HG03439 (cell line): ENCODE data around the gene HES1.
"Not testable (repeated sequence)": the region's sequence is repeated elsewhere in the genome, so short reads cannot be mapped to it uniquely, and the experiment has no call there.

Experiments used
- ATAC-seq: cut with Tn5 transposase; IDR thresholded peaks from one replicate; pipeline ENCODE4 v1.9.1; 2021; ENCODE audit warnings: mild to moderate bottlenecking, moderate library complexity; ENCODE audit not compliant: unreplicated experiment

HES1 gene

GRCh38 chr3:194135806-194136518 is at the start of gene HES1:
TSS of gene HES1 (plus strand) at chr3:194136148. CDS start at chr3:194136381, 233 bp downstream.
- ATAC-seq: no peak

- ATAC-seq: no peak
These were observed 49.4 kb upstream of the HES1 start for GRCh38 chr3:194086388-194087075.

- no peak for ATAC-seq
These were observed 48.7 kb upstream of the HES1 start for GRCh38 chr3:194087280-194087679.

GRCh38 chr3:194087995-194088855 is 47.7 kb upstream of the HES1 start:
- no peak for ATAC-seq

- ATAC-seq: peak; percentile 75
These were observed 46.4 kb upstream of the HES1 start for GRCh38 chr3:194089357-194090177.

- ATAC-seq: not testable (repeated sequence)
These were observed 45.8 kb upstream of the HES1 start for GRCh38 chr3:194090178-194090555.

GRCh38 chr3:194090716-194091115 is 45.2 kb upstream of the HES1 start:
- no peak for ATAC-seq

GRCh38 chr3:194091141-194091540 is 44.8 kb upstream of the HES1 start:
- ATAC-seq: no peak

GRCh38 chr3:194091897-194092296 is 44.1 kb upstream of the HES1 start:
- ATAC-seq: not testable (repeated sequence)

- no peak for ATAC-seq
These were observed 43.1 kb upstream of the HES1 start for GRCh38 chr3:194092881-194093301.

- ATAC-seq: no peak
These were observed 42.1 kb upstream of the HES1 start for GRCh38 chr3:194093842-194094241.

- ATAC-seq: no peak
These were observed 40.5 kb upstream of the HES1 start for GRCh38 chr3:194095464-194095863.

GRCh38 chr3:194095902-194096301 is 40.0 kb upstream of the HES1 start:
- no peak for ATAC-seq

GRCh38 chr3:194097141-194097882 is 38.6 kb upstream of the HES1 start:
- no peak for ATAC-seq

- ATAC-seq: no peak
These were observed 37.7 kb upstream of the HES1 start for GRCh38 chr3:194098081-194098842.

- ATAC-seq: no peak
These were observed 37.1 kb upstream of the HES1 start for GRCh38 chr3:194098843-194099183.

- ATAC-seq: no peak
These were observed 36.7 kb upstream of the HES1 start for GRCh38 chr3:194099215-194099614.

- ATAC-seq: peak; percentile 82
These were observed 35.0 kb upstream of the HES1 start for GRCh38 chr3:194100856-194101390.
